ENCODE results near the gene IFI27L2. TPM values are rescaled to one million over a fixed set of nuclear protein-coding genes. Genes with fewer than 3 reads are reported as not detected.

Gene IFI27L2, protein sequence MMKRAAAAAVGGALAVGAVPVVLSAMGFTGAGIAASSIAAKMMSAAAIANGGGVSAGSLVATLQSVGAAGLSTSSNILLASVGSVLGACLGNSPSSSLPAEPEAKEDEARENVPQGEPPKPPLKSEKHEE
- 23.7 TPM for total RNA-seq (ENCODE audit: unreplicated experiment)
- long read RNA-seq, transcript IFI27L2-201 (4 exons, 511 nt), result major isoform, 13 of 18 reads
- long read RNA-seq, partial matches to known transcripts, result 0 of 18 reads
- long read RNA-seq, other reads (novel, unspliced or antisense), result 1 of 18 reads

DNA sequence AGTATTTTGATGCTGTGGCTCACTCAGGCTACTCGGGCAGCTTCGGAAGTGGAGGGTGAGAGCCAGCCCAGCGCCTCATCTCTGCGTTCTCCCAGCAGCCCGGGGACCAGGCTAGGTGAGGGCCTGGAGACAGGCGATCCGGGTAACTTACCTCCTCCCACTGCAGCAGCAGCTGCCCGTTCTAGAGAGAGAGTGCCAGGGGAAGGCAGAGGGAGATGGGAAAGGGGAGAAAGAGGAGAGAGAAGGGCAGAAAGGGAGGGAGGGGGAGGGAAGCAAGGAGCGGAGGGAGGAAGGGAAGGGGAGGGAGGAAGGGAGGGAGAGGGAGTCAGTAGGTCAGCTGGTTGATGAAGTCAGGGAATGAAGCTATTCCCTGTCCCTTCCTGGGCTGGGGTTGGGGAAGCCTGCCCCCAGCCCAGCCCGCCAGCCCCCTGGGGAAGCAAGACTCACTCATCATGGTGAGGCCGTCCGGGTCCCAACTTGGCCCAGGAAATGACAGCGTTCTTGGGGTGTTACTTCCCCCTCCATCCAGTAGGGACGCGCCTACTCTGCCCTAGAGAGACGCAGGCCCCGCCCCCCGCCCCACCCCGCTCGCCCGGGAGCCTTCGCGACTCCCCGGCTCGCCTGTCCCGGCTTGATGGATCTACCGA lies at the start of gene IFI27L2:
Gene IFI27L2, minus strand, starts transcription at position 494 of the 647 bp plus-strand sequence. Its CDS starts 40 bp downstream, at position 454.
- peak within 1 kb of the TSS; percentile 46 for H3K27ac Mint-ChIP-seq (ENCODE audit: unreplicated experiment)
- peak within 1 kb of the TSS; percentile 93 for H3K4me3 Mint-ChIP-seq (ENCODE audit: unreplicated experiment)
- H3K36me3 Mint-ChIP-seq (ENCODE audit: low read depth, unreplicated experiment), result no peaks in the 10 kb centered on the region
- peak; percentile 44 for DNase-seq (ENCODE audit: low spot score)
- peaks cover 8% of the 10 kb centered on the region for H3K4me1 Mint-ChIP-seq (ENCODE audit: unreplicated experiment)
- TF ChIP-seq, protein P1, sequence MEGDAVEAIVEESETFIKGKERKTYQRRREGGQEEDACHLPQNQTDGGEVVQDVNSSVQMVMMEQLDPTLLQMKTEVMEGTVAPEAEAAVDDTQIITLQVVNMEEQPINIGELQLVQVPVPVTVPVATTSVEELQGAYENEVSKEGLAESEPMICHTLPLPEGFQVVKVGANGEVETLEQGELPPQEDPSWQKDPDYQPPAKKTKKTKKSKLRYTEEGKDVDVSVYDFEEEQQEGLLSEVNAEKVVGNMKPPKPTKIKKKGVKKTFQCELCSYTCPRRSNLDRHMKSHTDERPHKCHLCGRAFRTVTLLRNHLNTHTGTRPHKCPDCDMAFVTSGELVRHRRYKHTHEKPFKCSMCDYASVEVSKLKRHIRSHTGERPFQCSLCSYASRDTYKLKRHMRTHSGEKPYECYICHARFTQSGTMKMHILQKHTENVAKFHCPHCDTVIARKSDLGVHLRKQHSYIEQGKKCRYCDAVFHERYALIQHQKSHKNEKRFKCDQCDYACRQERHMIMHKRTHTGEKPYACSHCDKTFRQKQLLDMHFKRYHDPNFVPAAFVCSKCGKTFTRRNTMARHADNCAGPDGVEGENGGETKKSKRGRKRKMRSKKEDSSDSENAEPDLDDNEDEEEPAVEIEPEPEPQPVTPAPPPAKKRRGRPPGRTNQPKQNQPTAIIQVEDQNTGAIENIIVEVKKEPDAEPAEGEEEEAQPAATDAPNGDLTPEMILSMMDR (IDR thresholded peaks at IDR 0.05; ENCODE audit: unreplicated experiment), result no peak
- H3K9me3 Mint-ChIP-seq (ENCODE audit: unreplicated experiment), result no peaks in the 10 kb centered on the region
- H3K27me3 Mint-ChIP-seq (ENCODE audit: unreplicated experiment), result peaks cover 3% of the 10 kb centered on the region

DNA sequence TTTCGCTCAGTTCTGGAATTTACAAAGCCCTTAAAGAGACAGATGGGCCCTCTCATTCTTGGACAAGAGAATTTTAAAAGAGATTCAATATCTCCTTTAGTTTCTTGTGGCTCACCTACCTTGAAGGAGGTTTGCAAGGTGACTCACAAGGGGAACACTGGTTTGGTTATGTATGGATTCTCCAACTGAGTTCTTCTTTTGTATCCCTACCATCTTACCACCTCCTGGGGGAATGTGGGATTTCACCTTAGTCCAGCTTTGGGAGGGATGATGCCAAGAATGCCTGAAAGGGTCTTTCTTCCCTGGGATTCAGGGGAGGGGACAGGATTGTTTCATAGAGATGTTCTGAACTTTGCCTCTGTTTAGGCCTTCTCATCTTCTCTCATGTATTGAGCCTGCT lies 48.4 kb upstream of the IFI27L2 start:
- Mint-ChIP-seq H3K4me3 (ENCODE audit: unreplicated experiment) (no peak overlapping the region), H3K27me3 (ENCODE audit: unreplicated experiment) (peaks cover 11% of the 10 kb centered on the region), H3K9me3 (ENCODE audit: unreplicated experiment) (no peaks in the 10 kb centered on the region), H3K27ac (ENCODE audit: unreplicated experiment) (no peak overlapping the region), H3K36me3 (ENCODE audit: low read depth, unreplicated experiment) (no peaks in the 10 kb centered on the region), H3K4me1 (ENCODE audit: unreplicated experiment) (peaks cover 5% of the 10 kb centered on the region)
- TF ChIP-seq, protein P1 (IDR thresholded peaks at IDR 0.05; ENCODE audit: unreplicated experiment), result no peak
- DNase-seq (ENCODE audit: low spot score), result no peak

DNA sequence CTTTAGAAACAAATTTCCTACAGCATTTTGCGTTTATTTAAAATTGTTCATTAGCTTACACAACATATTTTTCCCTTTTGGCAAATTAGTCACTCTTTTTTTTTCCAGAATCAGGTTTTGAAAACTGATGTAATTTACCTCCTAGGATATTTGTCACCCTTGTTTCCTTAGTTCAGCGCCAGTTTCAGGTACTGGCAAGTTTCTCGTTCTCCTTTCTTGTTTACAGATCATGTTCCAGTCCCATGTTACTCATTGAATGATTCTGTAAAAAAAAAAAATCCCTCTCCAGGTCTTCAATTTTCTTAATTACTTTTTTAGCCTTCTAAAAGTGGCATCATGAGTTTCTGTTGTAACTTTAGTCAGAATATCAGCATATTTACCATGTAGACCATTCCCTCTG lies 47.4 kb upstream of the IFI27L2 start:
- TF ChIP-seq, protein P1 (IDR thresholded peaks at IDR 0.05; ENCODE audit: unreplicated experiment), result no peak
- no peak overlapping the region for H3K27ac Mint-ChIP-seq (ENCODE audit: unreplicated experiment)
- no peaks in the 10 kb centered on the region for H3K36me3 Mint-ChIP-seq (ENCODE audit: low read depth, unreplicated experiment)
- H3K9me3 Mint-ChIP-seq (ENCODE audit: unreplicated experiment), result no peaks in the 10 kb centered on the region
- DNase-seq (ENCODE audit: low spot score), result no peak
- H3K4me3 Mint-ChIP-seq (ENCODE audit: unreplicated experiment), result no peak overlapping the region
- H3K27me3 Mint-ChIP-seq (ENCODE audit: unreplicated experiment), result peaks cover 11% of the 10 kb centered on the region
- H3K4me1 Mint-ChIP-seq (ENCODE audit: unreplicated experiment), result peaks cover 5% of the 10 kb centered on the region

DNA sequence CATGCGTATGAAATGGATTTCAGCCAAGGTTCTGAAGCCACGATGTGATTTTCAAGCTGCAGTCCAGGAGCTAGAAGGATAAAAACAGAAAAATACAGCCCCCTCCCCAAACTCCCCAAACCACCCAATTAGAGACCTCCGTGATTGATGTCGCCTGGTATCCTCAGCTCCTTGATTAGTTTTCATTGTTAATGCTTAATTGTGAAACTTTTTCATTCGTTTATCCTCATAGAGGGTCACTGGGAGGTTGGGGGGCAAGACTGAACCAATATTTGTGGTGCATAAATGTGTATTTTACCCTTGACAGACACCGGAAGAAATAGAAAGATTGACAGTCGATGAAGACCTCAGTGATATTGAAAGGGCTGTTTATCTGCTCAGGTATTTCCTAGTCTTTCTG lies 46.3 kb upstream of the IFI27L2 start:
- Mint-ChIP-seq H3K27me3 (ENCODE audit: unreplicated experiment) (peaks cover 11% of the 10 kb centered on the region), H3K36me3 (ENCODE audit: low read depth, unreplicated experiment) (no peaks in the 10 kb centered on the region), H3K27ac (ENCODE audit: unreplicated experiment) (no peak overlapping the region), H3K4me3 (ENCODE audit: unreplicated experiment) (peak overlapping the region; percentile 87), H3K9me3 (ENCODE audit: unreplicated experiment) (no peaks in the 10 kb centered on the region), H3K4me1 (ENCODE audit: unreplicated experiment) (peaks cover 5% of the 10 kb centered on the region)
- DNase-seq (ENCODE audit: low spot score), result no peak
- TF ChIP-seq, protein P1 (IDR thresholded peaks at IDR 0.05; ENCODE audit: unreplicated experiment), result no peak

Data from endothelial cell (in vitro differentiated cells).